ENCODE results near the gene SPINDOC.

DNA sequence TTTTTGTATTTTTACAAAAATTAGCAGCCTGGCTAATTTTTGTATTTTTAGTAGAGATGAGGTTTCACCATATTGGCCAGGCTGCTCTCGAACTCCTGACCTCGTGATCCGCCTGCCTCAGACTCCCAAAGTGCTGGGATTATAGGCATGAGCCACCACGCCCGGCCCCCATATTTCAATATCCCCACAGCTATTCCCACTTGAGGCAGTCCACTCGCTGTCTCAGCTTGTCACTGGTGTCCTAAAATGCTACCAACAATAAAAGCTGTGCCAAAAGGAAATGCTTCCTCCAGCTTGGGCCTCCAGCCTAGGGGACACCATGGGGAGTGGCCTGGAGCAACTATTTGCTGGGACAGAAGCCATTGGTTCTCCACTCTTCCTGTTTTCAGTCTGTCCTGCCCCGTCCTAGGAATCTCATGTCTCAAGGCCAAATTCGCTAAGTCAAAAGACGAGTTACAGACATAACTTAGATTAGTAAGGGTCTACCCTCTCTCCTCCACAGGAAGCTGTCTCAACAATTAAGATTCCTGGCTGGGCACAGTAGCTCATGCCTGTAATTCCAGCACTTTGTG, 7.3 kb upstream of the SPINDOC start:
- TF ChIP-seq, protein P1, sequence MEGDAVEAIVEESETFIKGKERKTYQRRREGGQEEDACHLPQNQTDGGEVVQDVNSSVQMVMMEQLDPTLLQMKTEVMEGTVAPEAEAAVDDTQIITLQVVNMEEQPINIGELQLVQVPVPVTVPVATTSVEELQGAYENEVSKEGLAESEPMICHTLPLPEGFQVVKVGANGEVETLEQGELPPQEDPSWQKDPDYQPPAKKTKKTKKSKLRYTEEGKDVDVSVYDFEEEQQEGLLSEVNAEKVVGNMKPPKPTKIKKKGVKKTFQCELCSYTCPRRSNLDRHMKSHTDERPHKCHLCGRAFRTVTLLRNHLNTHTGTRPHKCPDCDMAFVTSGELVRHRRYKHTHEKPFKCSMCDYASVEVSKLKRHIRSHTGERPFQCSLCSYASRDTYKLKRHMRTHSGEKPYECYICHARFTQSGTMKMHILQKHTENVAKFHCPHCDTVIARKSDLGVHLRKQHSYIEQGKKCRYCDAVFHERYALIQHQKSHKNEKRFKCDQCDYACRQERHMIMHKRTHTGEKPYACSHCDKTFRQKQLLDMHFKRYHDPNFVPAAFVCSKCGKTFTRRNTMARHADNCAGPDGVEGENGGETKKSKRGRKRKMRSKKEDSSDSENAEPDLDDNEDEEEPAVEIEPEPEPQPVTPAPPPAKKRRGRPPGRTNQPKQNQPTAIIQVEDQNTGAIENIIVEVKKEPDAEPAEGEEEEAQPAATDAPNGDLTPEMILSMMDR (IDR thresholded peaks at IDR 0.05) = no peak
- no peak for TF ChIP-seq EP300 (IDR thresholded peaks at IDR 0.05)
